Measurements from ENCODE around the gene NUPR1.
A peak's percentile ranks its signal among the peaks of the same experiment; 100 is the strongest.

Gene NUPR1

GRCh38 chr16:28572696-28573510 lies 34.1 kb upstream of the NUPR1 start:
- no peak overlapping the region for H3K27ac ChIP-seq (replicated peaks; ENCODE audit: low read length)

GRCh38 chr16:28569968-28570752 lies 31.4 kb upstream of the NUPR1 start:
- peaks cover 0 to 2% of the 10 kb centered on the region in 2 donors for H3K36me3 ChIP-seq (replicated peaks in 1 of 2; ENCODE audit: control insufficient read depth in 2 of 2, insufficient read depth in 2 of 2, low read length in 2 of 2)
- H3K9me3 ChIP-seq (replicated peaks in 1 of 2; ENCODE audit: control insufficient read depth in 2 of 2, insufficient read depth in 1 of 2, low read depth in 1 of 2, low read length in 2 of 2): peaks cover 2 to 6% of the 10 kb centered on the region in 2 donors
- H3K79me1 ChIP-seq (ENCODE audit: low read depth, low read length): peaks cover under 1% of the 10 kb centered on the region
- no peak overlapping the region for H3K18ac ChIP-seq (ENCODE audit: low read length)
- H4K8ac ChIP-seq (ENCODE audit: low read depth, low read length): no peak overlapping the region
- H3K4me1 ChIP-seq (ENCODE audit: control insufficient read depth in 2 of 2, insufficient read depth in 1 of 2, low read depth in 1 of 2, low read length in 2 of 2): peaks cover 6 to 21% of the 10 kb centered on the region in 2 donors
- no CpG with 5 or more reads among the region's 4 CpGs for WGBS, 2 donors (ENCODE audit: extremely low coverage in 2 of 2, insufficient read length in 2 of 2, insufficient replicate concordance in 1 of 2)
- no peak overlapping the region for H4K91ac ChIP-seq (ENCODE audit: low read depth, low read length, poor library complexity)
- H2BK120ac ChIP-seq (ENCODE audit: low read depth, low read length): no peak overlapping the region
- no peak overlapping the region for H3K23ac ChIP-seq (ENCODE audit: low read depth, low read length, poor library complexity)
- no peak overlapping the region for H2AFZ ChIP-seq (ENCODE audit: low read length)
- no peak overlapping the region for H3K4me2 ChIP-seq (ENCODE audit: insufficient read depth, low read length, poor library complexity, severe bottlenecking)
- no peak overlapping the region for H2AK5ac ChIP-seq (ENCODE audit: low read depth, low read length)
- no peak for DNase-seq (ENCODE audit: low spot score)
- H3K14ac ChIP-seq (ENCODE audit: low read length): no peak overlapping the region
- H2BK5ac ChIP-seq (ENCODE audit: low read length): no peak overlapping the region
- no peak overlapping the region for H2BK12ac ChIP-seq (ENCODE audit: low read length)
- H3K27me3 ChIP-seq (ENCODE audit: control insufficient read depth in 3 of 3, insufficient read depth in 3 of 3, low read depth in 1 of 3, low read length in 3 of 3): no peaks in the 10 kb centered on the region
- H2BK15ac ChIP-seq (ENCODE audit: low read length): no peak overlapping the region
- no peak overlapping the region for H3K4ac ChIP-seq (ENCODE audit: low read length)
- H3K9ac ChIP-seq (ENCODE audit: low read depth, low read length, poor library complexity): no peak overlapping the region
- no peak overlapping the region for H3K27ac ChIP-seq (replicated peaks; ENCODE audit: low read length)
- H3K4me3 ChIP-seq (ENCODE audit: low read length in 2 of 2): no peak overlapping the region

More at GRCh38 chr16:28572696-28573510, 34.1 kb upstream of the NUPR1 start:
- Histone ChIP-seq H3K9me3 (replicated peaks in 1 of 2; ENCODE audit: control insufficient read depth in 2 of 2, insufficient read depth in 1 of 2, low read depth in 1 of 2, low read length in 2 of 2) (no peaks in the 10 kb centered on the region), H3K18ac (ENCODE audit: low read length) (no peak overlapping the region), H3K14ac (ENCODE audit: low read length) (peak overlapping the region; percentile 25), H3K27me3 (ENCODE audit: control insufficient read depth in 3 of 3, insufficient read depth in 3 of 3, low read depth in 1 of 3, low read length in 3 of 3) (no peaks in the 10 kb centered on the region), H2BK15ac (ENCODE audit: low read length) (no peak overlapping the region), H3K36me3 (replicated peaks in 1 of 2; ENCODE audit: control insufficient read depth in 2 of 2, insufficient read depth in 2 of 2, low read length in 2 of 2) (no peaks in the 10 kb centered on the region), H2BK5ac (ENCODE audit: low read length) (no peak overlapping the region), H3K4me3 (ENCODE audit: low read length in 2 of 2) (no peak overlapping the region), H3K23ac (ENCODE audit: low read depth, low read length, poor library complexity) (no peak overlapping the region), H3K4me1 (ENCODE audit: control insufficient read depth in 2 of 2, insufficient read depth in 1 of 2, low read depth in 1 of 2, low read length in 2 of 2) (peaks cover 6 to 21% of the 10 kb centered on the region in 2 donors), H2BK12ac (ENCODE audit: low read length) (no peak overlapping the region), H2BK120ac (ENCODE audit: low read depth, low read length) (no peak overlapping the region), H3K9ac (ENCODE audit: low read depth, low read length, poor library complexity) (peak overlapping the region; percentile 73), H2AFZ (ENCODE audit: low read length) (peak overlapping the region; percentile 24), H4K8ac (ENCODE audit: low read depth, low read length) (no peak overlapping the region), H4K91ac (ENCODE audit: low read depth, low read length, poor library complexity) (no peak overlapping the region), H3K4me2 (ENCODE audit: insufficient read depth, low read length, poor library complexity, severe bottlenecking) (peak overlapping the region; percentile 19), H2AK5ac (ENCODE audit: low read depth, low read length) (no peak overlapping the region), H3K4ac (ENCODE audit: low read length) (no peak overlapping the region), H3K79me1 (ENCODE audit: low read depth, low read length) (peaks cover 2% of the 10 kb centered on the region)
- peak; percentile 32 for DNase-seq (ENCODE audit: low spot score)
- WGBS, 2 donors (ENCODE audit: extremely low coverage in 2 of 2, insufficient read length in 2 of 2, insufficient replicate concordance in 1 of 2): no CpG with 5 or more reads among the region's 15 CpGs

GRCh38 chr16:28569021-28569420 lies 30.2 kb upstream of the NUPR1 start:
- Histone ChIP-seq H3K4me1 (ENCODE audit: control insufficient read depth in 2 of 2, insufficient read depth in 1 of 2, low read depth in 1 of 2, low read length in 2 of 2) (peaks cover 6 to 15% of the 10 kb centered on the region in 2 donors), H4K8ac (ENCODE audit: low read depth, low read length) (no peak overlapping the region), H2AK5ac (ENCODE audit: low read depth, low read length) (no peak overlapping the region), H3K4me3 (ENCODE audit: low read length in 2 of 2) (no peak overlapping the region), H3K4ac (ENCODE audit: low read length) (no peak overlapping the region), H3K79me1 (ENCODE audit: low read depth, low read length) (peaks cover 4% of the 10 kb centered on the region), H3K4me2 (ENCODE audit: insufficient read depth, low read length, poor library complexity, severe bottlenecking) (no peak overlapping the region), H2AFZ (ENCODE audit: low read length) (no peak overlapping the region), H3K9me3 (replicated peaks in 1 of 2; ENCODE audit: control insufficient read depth in 2 of 2, insufficient read depth in 1 of 2, low read depth in 1 of 2, low read length in 2 of 2) (peaks cover 2 to 6% of the 10 kb centered on the region in 2 donors), H3K27me3 (ENCODE audit: control insufficient read depth in 3 of 3, insufficient read depth in 3 of 3, low read depth in 1 of 3, low read length in 3 of 3) (no peaks in the 10 kb centered on the region), H3K9ac (ENCODE audit: low read depth, low read length, poor library complexity) (no peak overlapping the region), H3K36me3 (replicated peaks in 1 of 2; ENCODE audit: control insufficient read depth in 2 of 2, insufficient read depth in 2 of 2, low read length in 2 of 2) (peaks cover 0 to 4% of the 10 kb centered on the region in 2 donors), H2BK120ac (ENCODE audit: low read depth, low read length) (no peak overlapping the region), H3K18ac (ENCODE audit: low read length) (no peak overlapping the region), H4K91ac (ENCODE audit: low read depth, low read length, poor library complexity) (no peak overlapping the region), H2BK5ac (ENCODE audit: low read length) (no peak overlapping the region), H3K23ac (ENCODE audit: low read depth, low read length, poor library complexity) (no peak overlapping the region), H2BK12ac (ENCODE audit: low read length) (no peak overlapping the region), H3K27ac (replicated peaks; ENCODE audit: low read length) (no peak overlapping the region), H3K14ac (ENCODE audit: low read length) (no peak overlapping the region), H2BK15ac (ENCODE audit: low read length) (no peak overlapping the region)
- no CpG with 5 or more reads among the region's 5 CpGs for WGBS, 2 donors (ENCODE audit: extremely low coverage in 2 of 2, insufficient read length in 2 of 2, insufficient replicate concordance in 1 of 2)
- DNase-seq (ENCODE audit: low spot score): no peak

- Histone ChIP-seq H3K4me3 (ENCODE audit: low read length in 2 of 2) (no peak overlapping the region), H3K36me3 (replicated peaks in 1 of 2; ENCODE audit: control insufficient read depth in 2 of 2, insufficient read depth in 2 of 2, low read length in 2 of 2) (peaks cover 0 to 4% of the 10 kb centered on the region in 2 donors), H3K27me3 (ENCODE audit: control insufficient read depth in 3 of 3, insufficient read depth in 3 of 3, low read depth in 1 of 3, low read length in 3 of 3) (no peaks in the 10 kb centered on the region), H3K4me1 (ENCODE audit: control insufficient read depth in 2 of 2, insufficient read depth in 1 of 2, low read depth in 1 of 2, low read length in 2 of 2) (peaks cover 0 to 1% of the 10 kb centered on the region in 2 donors), H2BK12ac (ENCODE audit: low read length) (no peak overlapping the region), H4K91ac (ENCODE audit: low read depth, low read length, poor library complexity) (no peak overlapping the region), H3K18ac (ENCODE audit: low read length) (no peak overlapping the region), H3K27ac (replicated peaks; ENCODE audit: low read length) (no peak overlapping the region), H3K23ac (ENCODE audit: low read depth, low read length, poor library complexity) (no peak overlapping the region), H2BK5ac (ENCODE audit: low read length) (no peak overlapping the region), H3K4ac (ENCODE audit: low read length) (no peak overlapping the region), H3K9me3 (replicated peaks in 1 of 2; ENCODE audit: control insufficient read depth in 2 of 2, insufficient read depth in 1 of 2, low read depth in 1 of 2, low read length in 2 of 2) (peaks cover 2 to 6% of the 10 kb centered on the region in 2 donors), H2BK15ac (ENCODE audit: low read length) (no peak overlapping the region), H3K14ac (ENCODE audit: low read length) (no peak overlapping the region), H3K4me2 (ENCODE audit: insufficient read depth, low read length, poor library complexity, severe bottlenecking) (no peak overlapping the region), H4K8ac (ENCODE audit: low read depth, low read length) (no peak overlapping the region), H2BK120ac (ENCODE audit: low read depth, low read length) (no peak overlapping the region), H2AK5ac (ENCODE audit: low read depth, low read length) (no peak overlapping the region), H2AFZ (ENCODE audit: low read length) (no peak overlapping the region), H3K9ac (ENCODE audit: low read depth, low read length, poor library complexity) (no peak overlapping the region), H3K79me1 (ENCODE audit: low read depth, low read length) (peaks cover 10% of the 10 kb centered on the region)
- no peak for DNase-seq (ENCODE audit: low spot score)
- no CpG with 5 or more reads among the region's 2 CpGs for WGBS, 2 donors (ENCODE audit: extremely low coverage in 2 of 2, insufficient read length in 2 of 2, insufficient replicate concordance in 1 of 2)
These were observed 28.5 kb upstream of the NUPR1 start for GRCh38 chr16:28567292-28567691.

Data from neuronal stem cell (in vitro differentiated cells).